Measurements from ENCODE around the gene GPR12.
"Not testable (repeated sequence)": the region's sequence is repeated elsewhere in the genome, so short reads cannot be mapped to it uniquely, and the experiment has no call there.

The GPR12 gene

DNA sequence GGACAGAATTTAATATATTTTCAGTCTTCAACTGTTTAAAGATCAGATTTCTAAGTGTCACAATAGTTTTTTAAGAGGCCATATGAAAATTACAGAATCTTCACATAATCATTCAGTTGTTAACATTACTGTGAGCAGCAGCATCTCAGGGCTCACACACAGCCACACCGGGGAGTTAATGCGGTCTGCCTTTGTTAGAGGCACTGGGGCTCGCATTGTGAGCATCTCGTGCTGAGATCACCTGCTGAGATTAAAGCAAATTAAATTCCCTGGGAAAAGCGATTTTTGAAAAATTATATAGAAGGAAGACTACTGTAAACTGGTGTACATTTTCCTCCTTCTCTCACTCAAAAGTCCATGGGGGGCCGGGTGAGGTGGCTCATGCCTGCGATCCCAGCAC, 16.6 kb downstream of the GPR12 start:
- DNase-seq, result no peak

DNA sequence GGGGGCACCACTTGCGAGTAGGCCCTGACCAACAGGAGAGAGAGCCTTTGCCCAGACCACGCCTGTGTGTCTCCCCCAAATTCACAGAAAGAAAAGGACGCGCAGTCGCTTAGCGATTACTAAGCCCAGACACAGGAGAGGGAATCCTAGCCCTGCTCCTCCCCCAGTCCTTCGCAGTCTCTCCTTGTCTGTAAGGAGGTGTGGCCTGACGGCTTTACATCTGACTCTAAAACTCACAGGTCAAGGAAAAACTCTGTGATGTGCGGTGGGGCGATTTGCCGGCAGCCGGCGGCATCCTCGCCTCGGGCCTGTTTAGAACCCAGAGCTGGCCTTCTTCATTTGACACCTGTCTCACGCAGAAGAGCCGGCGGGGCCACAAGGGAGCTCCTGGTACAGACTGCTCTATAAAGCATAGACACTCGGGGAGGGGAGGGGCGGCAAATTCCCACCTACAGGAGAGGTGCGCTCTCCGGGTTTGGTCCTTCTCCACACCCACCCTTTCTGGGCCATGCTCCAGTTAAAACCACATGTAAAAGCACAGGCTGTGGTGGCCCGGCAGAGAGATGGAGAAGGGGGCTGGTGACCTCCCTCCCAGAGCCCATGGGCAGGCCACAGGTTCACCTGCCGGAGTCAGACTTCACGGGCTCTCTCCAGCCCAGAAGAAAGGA, 17.8 kb downstream of the GPR12 start:
- no peak for DNase-seq

GRCh38 chr13:26735677-26736076, 24.9 kb downstream of the GPR12 start:
- DNase-seq, result no peak

DNA sequence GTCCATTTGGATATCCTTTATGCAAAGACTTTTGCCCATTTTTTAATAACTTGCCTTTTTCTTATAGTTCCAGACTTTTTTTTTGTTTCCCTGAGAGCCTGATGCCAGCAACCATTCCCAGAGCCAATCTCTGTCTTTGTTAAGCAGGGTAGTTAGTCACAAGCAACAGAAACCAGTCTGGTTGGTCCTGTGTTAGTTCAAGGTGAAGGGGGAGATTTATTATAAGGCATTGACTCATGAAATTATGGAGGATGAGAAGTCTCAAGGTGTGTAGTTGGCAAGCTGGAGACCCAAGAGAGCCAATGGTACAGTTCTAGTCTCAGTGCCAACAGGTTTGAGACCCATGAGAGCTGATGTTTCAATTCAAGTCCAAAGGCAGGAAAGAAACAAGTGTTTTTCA, 33.0 kb downstream of the GPR12 start:
- no peak for DNase-seq

DNA sequence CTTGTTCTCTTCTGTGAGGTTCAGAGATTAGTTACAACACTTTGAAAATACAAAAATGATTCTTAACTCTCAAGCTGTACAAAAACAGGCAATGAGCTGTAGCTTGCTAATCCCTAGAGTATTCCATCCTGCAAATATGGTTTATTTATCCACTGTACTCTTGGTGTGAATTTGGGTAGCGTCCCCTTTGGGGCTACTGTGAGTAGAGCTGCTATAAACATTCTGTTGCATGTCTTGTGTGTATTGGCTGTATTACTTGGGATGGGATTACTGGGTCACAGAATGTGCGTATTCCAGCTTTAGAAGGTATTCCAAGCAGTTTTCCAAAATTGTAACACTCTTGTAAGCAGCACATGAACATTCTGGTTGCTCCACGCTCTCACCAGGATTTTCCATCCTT, 33.5 kb downstream of the GPR12 start:
- DNase-seq, result no peak

GRCh38 chr13:26726684-26727083, 33.9 kb downstream of the GPR12 start:
- DNase-seq, result no peak

DNA sequence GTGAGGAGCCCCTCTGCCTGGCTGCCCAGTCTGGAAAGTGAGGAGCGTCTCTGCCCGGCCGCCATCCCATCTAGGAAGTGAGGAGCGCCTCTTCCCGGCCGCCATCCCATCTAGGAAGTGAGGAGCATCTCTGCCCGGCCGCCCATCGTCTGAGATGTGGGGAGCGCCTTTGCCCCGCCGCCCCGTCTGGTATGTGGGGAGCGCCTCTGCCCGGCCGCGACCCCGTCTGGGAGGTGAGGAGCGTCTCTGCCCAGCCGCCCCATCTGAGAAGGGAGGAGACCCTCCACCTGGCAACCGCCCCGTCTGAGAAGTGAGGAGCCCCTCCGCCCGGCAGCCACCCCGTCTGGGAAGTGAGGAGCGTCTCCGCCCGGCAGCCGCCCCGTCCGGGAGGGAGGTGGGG, 37.0 kb downstream of the GPR12 start:
- DNase-seq, result not testable (repeated sequence)

DNA sequence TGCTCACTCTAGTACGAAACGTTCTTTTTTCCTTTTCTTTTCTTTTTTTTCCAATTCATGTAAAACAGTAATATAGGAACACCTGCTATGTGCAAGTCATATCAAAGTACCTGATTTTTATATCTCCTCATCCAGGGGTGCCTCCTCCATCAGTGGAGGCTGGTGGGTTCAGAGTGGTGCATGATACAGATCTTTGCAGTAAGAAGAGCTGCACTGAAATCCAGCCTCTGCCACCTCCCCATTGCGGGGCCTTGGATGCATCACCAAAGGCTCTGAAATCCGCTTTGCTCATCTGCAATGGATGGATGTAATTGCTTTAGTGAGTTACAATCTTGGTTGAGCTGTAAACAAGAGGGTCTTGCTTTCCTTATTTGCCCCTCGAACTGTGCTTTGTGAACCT, 38.3 kb downstream of the GPR12 start:
- DNase-seq, result no peak

DNA sequence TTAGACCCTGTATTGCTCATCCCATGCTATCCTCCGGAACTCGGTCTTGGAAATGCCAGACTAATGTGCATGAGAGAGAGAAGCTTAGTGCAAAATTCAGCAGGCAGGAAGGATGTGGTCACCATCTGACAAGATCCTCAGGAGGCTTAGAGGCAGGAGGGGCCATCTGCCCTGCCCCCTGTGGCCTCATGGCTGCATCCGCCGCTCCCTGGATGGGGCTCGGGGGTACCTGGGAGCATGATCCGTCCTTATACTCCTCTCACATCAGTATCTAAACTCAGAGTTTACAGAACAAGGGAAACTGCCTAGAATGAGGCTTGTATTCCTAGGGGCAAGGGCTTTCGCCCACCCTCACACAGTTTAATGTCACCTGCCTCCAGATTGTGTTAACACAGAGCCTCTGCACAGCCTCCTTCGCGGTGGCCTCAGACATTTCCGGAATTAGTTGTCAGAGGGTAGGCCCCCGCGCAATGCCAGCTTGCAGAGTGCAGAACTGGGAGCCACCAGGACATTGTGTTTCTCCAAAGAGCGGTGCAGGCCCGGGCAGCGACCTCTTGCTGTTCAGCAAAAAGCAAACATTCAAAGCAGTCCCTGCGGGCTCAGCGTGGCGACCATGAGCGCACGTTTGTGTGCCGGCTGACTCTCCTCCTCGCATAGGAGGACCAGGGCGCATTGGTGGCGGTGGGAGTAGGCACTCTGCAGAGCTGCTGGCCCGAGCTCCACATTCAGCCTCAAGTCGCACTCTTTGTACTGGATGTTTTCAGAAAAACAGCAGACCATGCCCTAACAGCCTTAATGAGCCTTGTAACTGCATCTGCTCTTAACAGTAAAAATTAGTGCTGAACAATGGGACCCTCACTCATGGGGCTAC, 39.1 kb downstream of the GPR12 start:
- peak; percentile 36 for DNase-seq

GRCh38 chr13:26719356-26719945, 41.1 kb downstream of the GPR12 start:
- no peak for DNase-seq

DNA sequence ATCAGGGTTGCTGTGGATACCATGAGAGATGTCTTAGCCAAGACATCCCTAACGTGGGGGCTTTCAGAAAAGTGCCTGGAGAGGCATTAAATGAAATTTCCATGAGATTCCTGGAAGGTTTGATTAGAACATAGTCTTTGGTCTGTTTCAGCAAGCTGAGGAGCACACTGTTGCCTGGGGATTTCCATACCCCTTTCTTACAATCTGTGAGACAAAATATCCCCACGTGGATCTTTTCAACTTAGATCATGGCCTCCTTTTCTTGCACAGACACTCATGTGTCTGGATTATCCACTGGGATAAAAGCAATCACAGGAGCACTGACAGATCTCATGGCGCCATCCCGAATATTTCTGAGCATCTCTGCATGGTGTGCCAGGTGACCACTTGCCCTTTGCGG, 41.7 kb downstream of the GPR12 start:
- no peak for DNase-seq

GRCh38 chr13:26718146-26718545, 42.4 kb downstream of the GPR12 start:
- no peak for DNase-seq

DNA sequence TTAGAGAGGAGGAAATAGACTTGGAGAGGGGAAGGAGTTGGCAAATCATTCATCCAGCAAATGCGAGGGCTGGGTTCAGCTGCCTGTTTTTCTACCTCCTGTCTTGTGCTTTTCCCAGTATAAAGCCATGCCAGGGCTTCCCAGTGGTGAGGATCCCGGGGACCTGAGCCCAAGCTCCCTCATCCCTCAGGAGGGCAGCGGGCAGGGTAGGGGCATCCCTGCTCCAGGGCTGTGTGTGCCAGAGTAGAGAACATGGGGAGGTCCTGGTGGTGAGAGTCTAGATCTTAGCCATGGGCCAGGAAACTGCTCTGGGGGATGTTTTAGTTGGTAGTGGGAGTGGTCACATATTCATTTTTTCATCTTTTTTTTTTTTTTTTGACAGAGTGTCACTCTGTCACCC, 43.6 kb downstream of the GPR12 start:
- DNase-seq, result no peak

DNA sequence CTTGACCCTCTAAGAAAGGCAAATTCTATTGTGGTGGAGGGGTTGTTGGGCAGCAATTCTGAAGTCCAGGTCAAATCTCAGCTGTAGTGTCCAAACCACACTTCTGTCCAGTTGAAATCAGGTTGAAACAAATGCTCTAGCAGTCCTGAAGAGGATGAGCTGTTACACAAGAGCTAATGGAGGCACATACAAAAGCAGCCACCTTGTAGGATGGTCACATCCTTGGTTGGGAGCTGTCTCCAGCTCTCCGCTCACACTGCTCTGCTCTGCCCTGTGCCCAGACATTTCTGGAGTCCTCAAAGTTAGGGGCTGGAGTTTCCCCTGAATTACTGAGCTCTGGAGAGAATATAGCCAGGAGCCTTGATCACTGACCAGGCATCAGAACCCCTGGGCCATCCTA, 47.2 kb downstream of the GPR12 start:
- DNase-seq, result no peak

GRCh38 chr13:26711211-26711610, 49.4 kb downstream of the GPR12 start:
- DNase-seq, result no peak

- DNase-seq, result no peak
These were observed 50.4 kb downstream of the GPR12 start for GRCh38 chr13:26710166-26710565.

GRCh38 chr13:26709461-26709860, 51.1 kb downstream of the GPR12 start:
- DNase-seq, result no peak

GRCh38 chr13:26708007-26708297, 52.6 kb downstream of the GPR12 start:
- DNase-seq, result no peak

DNA sequence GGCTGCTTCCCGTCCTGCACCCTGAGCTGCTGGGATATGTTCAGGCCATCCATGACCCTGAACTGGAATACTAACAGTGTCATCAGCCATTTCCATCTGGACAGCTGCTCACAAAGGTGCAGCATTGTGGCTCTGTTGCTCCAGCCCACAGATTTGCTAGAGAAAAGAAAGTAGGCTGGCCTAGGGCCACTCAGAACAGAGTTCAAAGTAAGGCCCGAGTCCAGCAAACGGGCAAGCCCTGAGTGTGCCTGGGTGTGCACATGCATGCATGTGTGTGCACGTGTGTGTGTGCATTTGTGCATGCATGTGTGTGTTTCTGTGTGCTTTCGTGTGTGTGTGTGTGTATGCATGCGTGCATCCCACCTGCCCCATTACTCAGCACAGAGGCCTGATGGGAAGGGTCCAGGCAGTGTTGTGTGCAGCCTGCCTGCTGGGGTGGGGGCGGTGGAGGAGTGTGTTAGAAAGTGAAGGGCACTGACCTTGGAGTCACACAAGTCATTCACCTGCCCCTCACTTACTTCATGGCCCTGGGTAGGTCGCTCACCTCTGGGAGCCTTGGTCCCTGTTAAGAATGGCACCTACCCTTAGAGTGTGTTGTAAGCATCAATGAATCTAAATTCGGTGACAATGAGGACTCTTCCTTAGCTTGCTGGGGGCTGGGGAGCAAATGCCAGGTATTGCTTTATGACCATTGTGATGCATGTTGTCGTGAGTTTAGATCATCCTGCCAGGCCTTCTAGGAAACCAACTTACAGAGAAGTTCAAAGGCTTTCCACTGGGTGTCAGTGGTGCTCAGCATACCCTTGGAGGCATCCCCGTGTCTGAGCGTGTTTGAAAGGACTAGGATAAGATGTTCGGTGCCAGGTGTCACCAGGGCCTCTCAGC, 53.2 kb downstream of the GPR12 start:
- peak; percentile 33 for DNase-seq

DNA sequence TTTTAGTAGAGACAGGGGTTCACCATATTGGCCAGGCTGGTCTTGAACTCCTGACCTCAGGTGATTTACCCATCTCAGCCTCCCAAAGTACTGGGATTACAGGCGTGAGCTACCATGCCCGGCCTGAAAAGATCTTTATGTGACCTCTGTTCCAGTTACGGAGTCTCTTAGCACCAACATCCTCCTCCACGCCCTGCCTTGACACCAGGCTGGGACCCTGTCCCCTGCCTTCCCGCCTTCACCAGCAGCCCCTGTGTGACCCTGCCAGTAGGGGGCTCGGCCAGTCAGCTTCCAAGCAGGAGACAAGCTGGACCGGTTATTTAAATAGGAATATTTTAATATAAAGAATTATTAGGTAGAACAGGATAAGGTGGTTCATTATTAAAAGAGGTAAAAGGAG, 54.2 kb downstream of the GPR12 start:
- no peak for DNase-seq

GRCh38 chr13:26705536-26705935, 55.0 kb downstream of the GPR12 start:
- no peak for DNase-seq

All from CD4-positive, alpha-beta T cell treated with Interleukin-6 for 4 hours (primary cell).